ENCODE results near the gene CACNA1B. TPM values are rescaled to one million over a fixed set of nuclear protein-coding genes. Genes with fewer than 3 reads are reported as not detected.

CACNA1B gene
- total RNA-seq, 1 experiment from 2014 or later, result not detected

- DNase-seq (ENCODE audit: low spot score), result no peak
Observed at GRCh38 chr9:138052635-138053320, 175.2 kb downstream of the CACNA1B start.

GRCh38 chr9:138053321-138053868, 175.8 kb downstream of the CACNA1B start:
- DNase-seq (ENCODE audit: low spot score), result no peak

GRCh38 chr9:138053996-138054752, 176.6 kb downstream of the CACNA1B start:
- no peak for DNase-seq (ENCODE audit: low spot score)

GRCh38 chr9:138057726-138058125, 180.1 kb downstream of the CACNA1B start:
- no peak for DNase-seq (ENCODE audit: low spot score)

- no peak for DNase-seq (ENCODE audit: low spot score)
Observed at GRCh38 chr9:138058181-138058580, 180.6 kb downstream of the CACNA1B start.

- DNase-seq (ENCODE audit: low spot score), result no peak
Observed at GRCh38 chr9:138059196-138059595, 181.6 kb downstream of the CACNA1B start.

GRCh38 chr9:138060365-138060764, 182.8 kb downstream of the CACNA1B start:
- no peak for DNase-seq (ENCODE audit: low spot score)

GRCh38 chr9:138060881-138061280, 183.3 kb downstream of the CACNA1B start:
- no peak for DNase-seq (ENCODE audit: low spot score)

- DNase-seq (ENCODE audit: low spot score), result no peak
Observed at GRCh38 chr9:138061631-138062030, 184.0 kb downstream of the CACNA1B start.

- DNase-seq (ENCODE audit: low spot score), result no peak
Observed at GRCh38 chr9:138062196-138062595, 184.6 kb downstream of the CACNA1B start.

- no peak for DNase-seq (ENCODE audit: low spot score)
Observed at GRCh38 chr9:138063033-138063432, 185.5 kb downstream of the CACNA1B start.

- no peak for DNase-seq (ENCODE audit: low spot score)
Observed at GRCh38 chr9:138063785-138064184, 186.2 kb downstream of the CACNA1B start.

GRCh38 chr9:138064547-138064946, 187.0 kb downstream of the CACNA1B start:
- DNase-seq (ENCODE audit: low spot score), result no peak

- DNase-seq (ENCODE audit: low spot score), result no peak
Observed at GRCh38 chr9:138065287-138065686, 187.7 kb downstream of the CACNA1B start.

GRCh38 chr9:138066049-138066448, 188.5 kb downstream of the CACNA1B start:
- DNase-seq (ENCODE audit: low spot score), result no peak

- no peak for DNase-seq (ENCODE audit: low spot score)
Observed at GRCh38 chr9:138067613-138068367, 190.2 kb downstream of the CACNA1B start.

GRCh38 chr9:138068601-138069035, 191.0 kb downstream of the CACNA1B start:
- no peak for DNase-seq (ENCODE audit: low spot score)

- no peak for DNase-seq (ENCODE audit: low spot score)
Observed at GRCh38 chr9:138069731-138070456, 192.3 kb downstream of the CACNA1B start.

GRCh38 chr9:138070815-138071214, 193.2 kb downstream of the CACNA1B start:
- no peak for DNase-seq (ENCODE audit: low spot score)

- no peak for DNase-seq (ENCODE audit: low spot score)
Observed at GRCh38 chr9:138071292-138071691, 193.7 kb downstream of the CACNA1B start.

GRCh38 chr9:138071731-138072130, 194.1 kb downstream of the CACNA1B start:
- no peak for DNase-seq (ENCODE audit: low spot score)
